Smooth muscle cell (in vitro differentiated cells): Measurements from ENCODE around the gene SLC35F3. TPM values are rescaled to one million over a fixed set of nuclear protein-coding genes. Genes with fewer than 3 reads are reported as not detected.
A peak's percentile ranks its signal among the peaks of the same experiment; 100 is the strongest.
"Not testable (repeated sequence)": the region's sequence is repeated elsewhere in the genome, so short reads cannot be mapped to it uniquely, and the experiment has no call there.

ENCODE experiments used
- DNase-seq: peaks from one replicate; lab custom pipeline; 2025; ENCODE audit not compliant: unreplicated experiment; lab: John Stamatoyannopoulos, UW
- H2AFZ ChIP-seq: fragments of 200-600 bp; sonication (generic); 2 replicates; pipeline ENCODE4 v1.6.0; 2016; ENCODE audit warnings: antibody characterized with exemption, low read depth, mild to moderate bottlenecking
- H3F3A ChIP-seq: fragments of 200-600 bp; sonication (generic); 2 replicates; pipeline ENCODE4 v1.6.0; 2017; ENCODE audit warnings: antibody characterized with exemption, low read depth
- H3K27ac ChIP-seq: fragments of 200-600 bp; sonication (generic); 2 replicates; pipeline ENCODE4 v1.5.1; 2016; ENCODE audit warnings: low read depth, mild to moderate bottlenecking
- H3K27me3 ChIP-seq: fragments of 200-600 bp; sonication (generic); 2 replicates; pipeline ENCODE4 v1.6.1; 2016; ENCODE audit warnings: low read depth, mild to moderate bottlenecking
- H3K36me3 ChIP-seq: fragments of 200-600 bp; sonication (generic); 2 replicates; pipeline ENCODE4 v1.5.1; 2016; ENCODE audit warnings: low read depth
- H3K4me1 ChIP-seq: fragments of 200-600 bp; sonication (generic); 2 replicates; pipeline ENCODE4 v1.5.1; 2016; ENCODE audit warnings: low read depth
- H3K4me2 ChIP-seq: fragments of 200-600 bp; sonication (generic); 2 replicates; pipeline ENCODE4 v1.6.0; 2016; ENCODE audit warnings: mild to moderate bottlenecking
- H3K4me3 ChIP-seq: fragments of 200-600 bp; sonication (generic); 2 replicates; pipeline ENCODE4 v1.5.1; 2016; ENCODE audit warnings: mild to moderate bottlenecking
- H3K79me2 ChIP-seq: fragments of 200-600 bp; sonication (generic); 2 replicates; pipeline ENCODE4 v1.6.0; 2016; ENCODE audit warnings: low read depth, mild to moderate bottlenecking
- H3K9ac ChIP-seq: fragments of 200-600 bp; sonication (generic); 2 replicates; pipeline ENCODE4 v1.6.0; 2016; ENCODE audit warnings: low read depth
- H3K9me3 ChIP-seq: fragments of 200-600 bp; sonication (generic); replicated peaks from 2 replicates; pipeline ENCODE4 v1.5.1; 2016; ENCODE audit warnings: low read depth
- H4K20me1 ChIP-seq: fragments of 200-600 bp; sonication (generic); 2 replicates; pipeline ENCODE4 v1.6.0; 2016; ENCODE audit warnings: low read depth
- CTCF ChIP-seq: fragments of 200-600 bp; sonication (generic); IDR thresholded peaks from 2 replicates; pipeline ENCODE4 v1.5.1; 2017; ENCODE audit warnings: borderline replicate concordance, mild to moderate bottlenecking, antibody characterized with exemption; ENCODE audit not compliant: insufficient read depth, poor library complexity, severe bottlenecking
- WGBS: methylation state at CpG from one replicate; pipeline ENCODE4 v1.1.7; 2016; ENCODE audit warnings: low lambda C conversion rate; 5-methylcytosine and 5-hydroxymethylcytosine counted together
- polyA plus RNA-seq: library from polyadenylated mRNA; unstranded; fragments of >200 nt; fragmentation: Nextera tagmentation; extraction: Ambion mirVana; gene quantifications from 2 replicates; pipeline ENCODE4 v1.2.1, GENCODE V29; 2016
- total RNA-seq: library from RNA; depleted of rRNA; stranded (reverse); fragments of >200 nt; gene quantifications from 2 replicates; pipeline ENCODE4 v1.2.3, GENCODE V29; 2014

Gene SLC35F3
- total and polyA plus RNA-seq, 2 experiments from 2014 or later = 0.31 to 0.66 TPM

GRCh38 chr1:234150892-234151291 is 246.4 kb downstream of the SLC35F3 start:
- Histone ChIP-seq H3F3A (no peaks in the 10 kb centered on the region), H3K9me3 (no peaks in the 10 kb centered on the region), H3K79me2 (no peaks in the 10 kb centered on the region), H3K4me2 (no peak overlapping the region), H4K20me1 (no peaks in the 10 kb centered on the region), H2AFZ (no peak overlapping the region), H3K27ac (no peak overlapping the region), H3K4me3 (no peak overlapping the region), H3K27me3 (no peaks in the 10 kb centered on the region), H3K36me3 (no peaks in the 10 kb centered on the region), H3K9ac (no peak overlapping the region), H3K4me1 (no peaks in the 10 kb centered on the region)
- 90% methylated on average over 2 of the region's 2 CpGs for WGBS
- no peak for DNase-seq
- no peak for TF ChIP-seq CTCF

- WGBS = 94% methylated on average over 4 of the region's 4 CpGs
- DNase-seq, H3K27me3 ChIP-seq, H3K27ac ChIP-seq, H3K4me2 ChIP-seq, H3K9me3 ChIP-seq, H3K36me3 ChIP-seq, H3K4me3 ChIP-seq, H3K9ac ChIP-seq, H2AFZ ChIP-seq, H3K4me1 ChIP-seq, H3F3A ChIP-seq, H3K79me2 ChIP-seq, H4K20me1 ChIP-seq: not testable (repeated sequence)
Measured at GRCh38 chr1:234152344-234152743, 247.9 kb downstream of the SLC35F3 start.

- WGBS = 34% methylated on average over 7 of the region's 7 CpGs
- Histone ChIP-seq H3K9ac (no peak overlapping the region), H3F3A (no peaks in the 10 kb centered on the region), H3K4me1 (no peaks in the 10 kb centered on the region), H3K9me3 (no peaks in the 10 kb centered on the region), H4K20me1 (no peaks in the 10 kb centered on the region), H3K27ac (no peak overlapping the region), H3K36me3 (no peaks in the 10 kb centered on the region), H3K4me3 (no peak overlapping the region), H3K79me2 (no peaks in the 10 kb centered on the region), H3K27me3 (peaks cover 4% of the 10 kb centered on the region), H3K4me2 (no peak overlapping the region), H2AFZ (peak overlapping the region; percentile 58)
- peak; percentile 83 for TF ChIP-seq CTCF
- DNase-seq = no peak
Measured at GRCh38 chr1:234154320-234155251, 250.1 kb downstream of the SLC35F3 start.

- Histone ChIP-seq H3K9ac (no peak overlapping the region), H2AFZ (no peak overlapping the region), H3K27ac (no peak overlapping the region), H3K4me2 (no peak overlapping the region), H3K4me3 (no peak overlapping the region), H3K36me3 (no peaks in the 10 kb centered on the region), H3K4me1 (no peaks in the 10 kb centered on the region), H3F3A (no peaks in the 10 kb centered on the region), H3K9me3 (no peaks in the 10 kb centered on the region), H3K27me3 (peaks cover 13% of the 10 kb centered on the region), H4K20me1 (no peaks in the 10 kb centered on the region), H3K79me2 (no peaks in the 10 kb centered on the region)
- no peak for DNase-seq
- no peak for TF ChIP-seq CTCF
Measured at GRCh38 chr1:234162661-234163060, 258.2 kb downstream of the SLC35F3 start.
